ENCODE data around the gene IMPA2. TPM values are rescaled to one million over a fixed set of nuclear protein-coding genes. Genes with fewer than 3 reads are reported as not detected.

Gene IMPA2
- total and polyA plus RNA-seq, 2 of the 8 experiments (the other 6 are each of a cell fraction or from before 2014, with no cell fraction given) = 102 to 140 TPM

DNA sequence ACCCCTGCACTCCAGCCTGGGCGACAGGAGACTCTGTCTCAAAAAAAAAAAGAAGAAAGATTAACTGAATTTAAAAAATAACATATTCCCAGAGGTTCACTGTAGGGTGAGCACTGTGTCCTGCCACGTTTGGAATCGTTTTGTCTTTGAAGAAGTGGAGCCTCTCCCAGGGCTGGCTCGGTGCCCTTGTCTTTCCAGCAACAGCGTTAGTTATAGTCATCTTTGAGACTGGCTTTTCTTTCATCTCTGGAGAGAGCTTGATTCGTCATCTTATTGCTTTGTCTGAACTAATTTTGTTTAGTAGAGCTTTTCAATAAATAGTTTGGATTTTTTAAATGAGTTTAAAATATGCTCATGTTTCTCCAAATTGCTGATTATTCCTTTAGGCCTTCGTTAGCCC lies 50.5 kb downstream of the IMPA2 start (continued):
- TF ChIP-seq, protein P1, sequence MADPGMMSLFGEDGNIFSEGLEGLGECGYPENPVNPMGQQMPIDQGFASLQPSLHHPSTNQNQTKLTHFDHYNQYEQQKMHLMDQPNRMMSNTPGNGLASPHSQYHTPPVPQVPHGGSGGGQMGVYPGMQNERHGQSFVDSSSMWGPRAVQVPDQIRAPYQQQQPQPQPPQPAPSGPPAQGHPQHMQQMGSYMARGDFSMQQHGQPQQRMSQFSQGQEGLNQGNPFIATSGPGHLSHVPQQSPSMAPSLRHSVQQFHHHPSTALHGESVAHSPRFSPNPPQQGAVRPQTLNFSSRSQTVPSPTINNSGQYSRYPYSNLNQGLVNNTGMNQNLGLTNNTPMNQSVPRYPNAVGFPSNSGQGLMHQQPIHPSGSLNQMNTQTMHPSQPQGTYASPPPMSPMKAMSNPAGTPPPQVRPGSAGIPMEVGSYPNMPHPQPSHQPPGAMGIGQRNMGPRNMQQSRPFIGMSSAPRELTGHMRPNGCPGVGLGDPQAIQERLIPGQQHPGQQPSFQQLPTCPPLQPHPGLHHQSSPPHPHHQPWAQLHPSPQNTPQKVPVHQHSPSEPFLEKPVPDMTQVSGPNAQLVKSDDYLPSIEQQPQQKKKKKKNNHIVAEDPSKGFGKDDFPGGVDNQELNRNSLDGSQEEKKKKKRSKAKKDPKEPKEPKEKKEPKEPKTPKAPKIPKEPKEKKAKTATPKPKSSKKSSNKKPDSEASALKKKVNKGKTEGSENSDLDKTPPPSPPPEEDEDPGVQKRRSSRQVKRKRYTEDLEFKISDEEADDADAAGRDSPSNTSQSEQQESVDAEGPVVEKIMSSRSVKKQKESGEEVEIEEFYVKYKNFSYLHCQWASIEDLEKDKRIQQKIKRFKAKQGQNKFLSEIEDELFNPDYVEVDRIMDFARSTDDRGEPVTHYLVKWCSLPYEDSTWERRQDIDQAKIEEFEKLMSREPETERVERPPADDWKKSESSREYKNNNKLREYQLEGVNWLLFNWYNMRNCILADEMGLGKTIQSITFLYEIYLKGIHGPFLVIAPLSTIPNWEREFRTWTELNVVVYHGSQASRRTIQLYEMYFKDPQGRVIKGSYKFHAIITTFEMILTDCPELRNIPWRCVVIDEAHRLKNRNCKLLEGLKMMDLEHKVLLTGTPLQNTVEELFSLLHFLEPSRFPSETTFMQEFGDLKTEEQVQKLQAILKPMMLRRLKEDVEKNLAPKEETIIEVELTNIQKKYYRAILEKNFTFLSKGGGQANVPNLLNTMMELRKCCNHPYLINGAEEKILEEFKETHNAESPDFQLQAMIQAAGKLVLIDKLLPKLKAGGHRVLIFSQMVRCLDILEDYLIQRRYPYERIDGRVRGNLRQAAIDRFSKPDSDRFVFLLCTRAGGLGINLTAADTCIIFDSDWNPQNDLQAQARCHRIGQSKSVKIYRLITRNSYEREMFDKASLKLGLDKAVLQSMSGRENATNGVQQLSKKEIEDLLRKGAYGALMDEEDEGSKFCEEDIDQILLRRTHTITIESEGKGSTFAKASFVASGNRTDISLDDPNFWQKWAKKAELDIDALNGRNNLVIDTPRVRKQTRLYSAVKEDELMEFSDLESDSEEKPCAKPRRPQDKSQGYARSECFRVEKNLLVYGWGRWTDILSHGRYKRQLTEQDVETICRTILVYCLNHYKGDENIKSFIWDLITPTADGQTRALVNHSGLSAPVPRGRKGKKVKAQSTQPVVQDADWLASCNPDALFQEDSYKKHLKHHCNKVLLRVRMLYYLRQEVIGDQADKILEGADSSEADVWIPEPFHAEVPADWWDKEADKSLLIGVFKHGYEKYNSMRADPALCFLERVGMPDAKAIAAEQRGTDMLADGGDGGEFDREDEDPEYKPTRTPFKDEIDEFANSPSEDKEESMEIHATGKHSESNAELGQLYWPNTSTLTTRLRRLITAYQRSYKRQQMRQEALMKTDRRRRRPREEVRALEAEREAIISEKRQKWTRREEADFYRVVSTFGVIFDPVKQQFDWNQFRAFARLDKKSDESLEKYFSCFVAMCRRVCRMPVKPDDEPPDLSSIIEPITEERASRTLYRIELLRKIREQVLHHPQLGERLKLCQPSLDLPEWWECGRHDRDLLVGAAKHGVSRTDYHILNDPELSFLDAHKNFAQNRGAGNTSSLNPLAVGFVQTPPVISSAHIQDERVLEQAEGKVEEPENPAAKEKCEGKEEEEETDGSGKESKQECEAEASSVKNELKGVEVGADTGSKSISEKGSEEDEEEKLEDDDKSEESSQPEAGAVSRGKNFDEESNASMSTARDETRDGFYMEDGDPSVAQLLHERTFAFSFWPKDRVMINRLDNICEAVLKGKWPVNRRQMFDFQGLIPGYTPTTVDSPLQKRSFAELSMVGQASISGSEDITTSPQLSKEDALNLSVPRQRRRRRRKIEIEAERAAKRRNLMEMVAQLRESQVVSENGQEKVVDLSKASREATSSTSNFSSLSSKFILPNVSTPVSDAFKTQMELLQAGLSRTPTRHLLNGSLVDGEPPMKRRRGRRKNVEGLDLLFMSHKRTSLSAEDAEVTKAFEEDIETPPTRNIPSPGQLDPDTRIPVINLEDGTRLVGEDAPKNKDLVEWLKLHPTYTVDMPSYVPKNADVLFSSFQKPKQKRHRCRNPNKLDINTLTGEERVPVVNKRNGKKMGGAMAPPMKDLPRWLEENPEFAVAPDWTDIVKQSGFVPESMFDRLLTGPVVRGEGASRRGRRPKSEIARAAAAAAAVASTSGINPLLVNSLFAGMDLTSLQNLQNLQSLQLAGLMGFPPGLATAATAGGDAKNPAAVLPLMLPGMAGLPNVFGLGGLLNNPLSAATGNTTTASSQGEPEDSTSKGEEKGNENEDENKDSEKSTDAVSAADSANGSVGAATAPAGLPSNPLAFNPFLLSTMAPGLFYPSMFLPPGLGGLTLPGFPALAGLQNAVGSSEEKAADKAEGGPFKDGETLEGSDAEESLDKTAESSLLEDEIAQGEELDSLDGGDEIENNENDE (IDR thresholded peaks at IDR 0.05; ENCODE audit: insufficient replicate concordance, low read length) = no peak
- TF ChIP-seq SP4 (IDR thresholded peaks at IDR 0.05; ENCODE audit: low read length) = no peak
- no peak for TF ChIP-seq SRF (IDR thresholded peaks at IDR 0.05; ENCODE audit: low read depth, low read length)
- TF ChIP-seq GABPA (IDR thresholded peaks at IDR 0.05; ENCODE audit: borderline replicate concordance, insufficient read depth, low read length) = no peak
- TF ChIP-seq SP2 (IDR thresholded peaks at IDR 0.05; ENCODE audit: low read length) = no peak
- no peak for TF ChIP-seq CBX8 (IDR thresholded peaks at IDR 0.05; ENCODE audit: borderline replicate concordance, low read depth, low read length)
- no peak for TF ChIP-seq GTF2F1 (IDR thresholded peaks at IDR 0.05; ENCODE audit: borderline replicate concordance, low read depth, low read length)
- TF ChIP-seq CHD2 (IDR thresholded peaks at IDR 0.05; ENCODE audit: low read length) = no peak
- TF ChIP-seq SP1 (IDR thresholded peaks at IDR 0.05; ENCODE audit: low read depth, low read length) = no peak
- no peak for TF ChIP-seq TBP (IDR thresholded peaks at IDR 0.05; ENCODE audit: low read depth, low read length)
- TF ChIP-seq RNF2 (IDR thresholded peaks at IDR 0.05; ENCODE audit: borderline replicate concordance, low read depth, low read length, missing control alignments, poor library complexity, severe bottlenecking) = no peak
- no peak for TF ChIP-seq KDM5A (IDR thresholded peaks at IDR 0.05; ENCODE audit: low read length)
- no peak for TF ChIP-seq KDM1A (IDR thresholded peaks at IDR 0.05; ENCODE audit: borderline replicate concordance, low read length)

Data from H1 (cell line).